Measurements from ENCODE around the gene HLA-DMA. TPM values are rescaled to one million over a fixed set of nuclear protein-coding genes. Genes with fewer than 3 reads are reported as not detected.

Gene HLA-DMA
- total and polyA plus RNA-seq, 9 of the 15 experiments (the other 6 are each of a cell fraction or from before 2014, with no cell fraction given), result 0.13 to 0.83 (median 0.51) TPM

- no peak for TF ChIP-seq ZFPM2 (CRISPR knock-in tag; IDR thresholded peaks at IDR 0.05)
- no peak for TF ChIP-seq JUNB (CRISPR knock-in tag; conservative IDR thresholded peaks at IDR 0.05)
- no peak for TF ChIP-seq PRMT5 (CRISPR knock-in tag; IDR thresholded peaks at IDR 0.05)
- no peak for TF ChIP-seq JUND (IDR thresholded peaks at IDR 0.05; ENCODE audit: borderline replicate concordance, low read depth, low read length)
- TF ChIP-seq JUND (tag; IDR thresholded peaks at IDR 0.05; ENCODE audit: borderline replicate concordance, low read depth, low read length), result peak; percentile 57; the same call in 1 of the 3 replicates
- no peak for TF ChIP-seq GMEB1 (CRISPR knock-in tag; IDR thresholded peaks at IDR 0.05)
- no peak; a peak in 2 of 4 replicates for TF ChIP-seq HDAC1 (IDR thresholded peaks at IDR 0.05)
- TF ChIP-seq KHSRP (IDR thresholded peaks at IDR 0.05), result no peak; the same call in 1 of the 2 replicates
- no peak for TF ChIP-seq DNMT1 (IDR thresholded peaks at IDR 0.05)
- peak; percentile 62 for TF ChIP-seq ETV1 (tag; conservative IDR thresholded peaks at IDR 0.05; ENCODE audit: low read depth)
- TF ChIP-seq RB1 (IDR thresholded peaks at IDR 0.05; ENCODE audit: low read depth), result peak; percentile 35; the same call in 1 of the 2 replicates
- TF ChIP-seq RBM34 (IDR thresholded peaks at IDR 0.05; ENCODE audit: borderline replicate concordance, insufficient read depth, low read length), result no peak
- TF ChIP-seq, protein P1, sequence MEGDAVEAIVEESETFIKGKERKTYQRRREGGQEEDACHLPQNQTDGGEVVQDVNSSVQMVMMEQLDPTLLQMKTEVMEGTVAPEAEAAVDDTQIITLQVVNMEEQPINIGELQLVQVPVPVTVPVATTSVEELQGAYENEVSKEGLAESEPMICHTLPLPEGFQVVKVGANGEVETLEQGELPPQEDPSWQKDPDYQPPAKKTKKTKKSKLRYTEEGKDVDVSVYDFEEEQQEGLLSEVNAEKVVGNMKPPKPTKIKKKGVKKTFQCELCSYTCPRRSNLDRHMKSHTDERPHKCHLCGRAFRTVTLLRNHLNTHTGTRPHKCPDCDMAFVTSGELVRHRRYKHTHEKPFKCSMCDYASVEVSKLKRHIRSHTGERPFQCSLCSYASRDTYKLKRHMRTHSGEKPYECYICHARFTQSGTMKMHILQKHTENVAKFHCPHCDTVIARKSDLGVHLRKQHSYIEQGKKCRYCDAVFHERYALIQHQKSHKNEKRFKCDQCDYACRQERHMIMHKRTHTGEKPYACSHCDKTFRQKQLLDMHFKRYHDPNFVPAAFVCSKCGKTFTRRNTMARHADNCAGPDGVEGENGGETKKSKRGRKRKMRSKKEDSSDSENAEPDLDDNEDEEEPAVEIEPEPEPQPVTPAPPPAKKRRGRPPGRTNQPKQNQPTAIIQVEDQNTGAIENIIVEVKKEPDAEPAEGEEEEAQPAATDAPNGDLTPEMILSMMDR (IDR thresholded peaks at IDR 0.05 in 2 of 3, conservative IDR thresholded peaks at IDR 0.05 in 1 of 3; ENCODE audit: insufficient read depth in 2 of 3, low read depth in 1 of 3, low read length in 3 of 3), result peak; percentile 78 to 87 (median 87)
- no peak for TF ChIP-seq ZNF766 (CRISPR knock-in tag; conservative IDR thresholded peaks at IDR 0.05)
- TF ChIP-seq ARID2 (IDR thresholded peaks at IDR 0.05), result 0 out of 2 replicates have a peak, but pooled peaks have one; percentile 6
- TF ChIP-seq FOXK1 (CRISPR knock-in tag; IDR thresholded peaks at IDR 0.05; ENCODE audit: borderline replicate concordance), result no peak
- no peak for TF ChIP-seq ZNF561 (CRISPR knock-in tag; conservative IDR thresholded peaks at IDR 0.05)
- TF ChIP-seq RCOR1 (IDR thresholded peaks at IDR 0.05; ENCODE audit: borderline replicate concordance in 1 of 2, low read depth in 2 of 2, low read length in 2 of 2), result peak in 1 of 2 experiments; percentile 91; a peak in 2 of 4 replicates
- no peak for TF ChIP-seq NELFE (IDR thresholded peaks at IDR 0.05; ENCODE audit: insufficient read depth, insufficient read length)
- no peak for TF ChIP-seq LCOR (CRISPR knock-in tag; IDR thresholded peaks at IDR 0.05)
- TF ChIP-seq NCOA4 (IDR thresholded peaks at IDR 0.05; ENCODE audit: partially characterized antibody), result no peak
- no peak for TF ChIP-seq TCF15 (CRISPR knock-in tag; IDR thresholded peaks at IDR 0.05)
- peak; percentile 39 to 62; a peak in 3 of 4 replicates for TF ChIP-seq RAD21 (CRISPR knock-in tag; conservative IDR thresholded peaks at IDR 0.05 in 1 of 2, IDR thresholded peaks at IDR 0.05 in 1 of 2)
- no peak for TF ChIP-seq RBBP5 (IDR thresholded peaks at IDR 0.05; ENCODE audit: borderline replicate concordance, insufficient read depth, low read length, poor library complexity, severe bottlenecking)
These were observed 14.5 kb upstream of the HLA-DMA start (continued) for GRCh38 chr6:32967151-32968091.

Measured in K562 (cell line).